Measurements from ENCODE around the gene ENDOV. TPM values are rescaled to one million over a fixed set of nuclear protein-coding genes. Genes with fewer than 3 reads are reported as not detected.

Gene ENDOV
- total and polyA plus RNA-seq, 2 of the 13 experiments (the other 11 are each of a cell fraction or from before 2014, with no cell fraction given) = 15.1 to 17.1 TPM

DNA sequence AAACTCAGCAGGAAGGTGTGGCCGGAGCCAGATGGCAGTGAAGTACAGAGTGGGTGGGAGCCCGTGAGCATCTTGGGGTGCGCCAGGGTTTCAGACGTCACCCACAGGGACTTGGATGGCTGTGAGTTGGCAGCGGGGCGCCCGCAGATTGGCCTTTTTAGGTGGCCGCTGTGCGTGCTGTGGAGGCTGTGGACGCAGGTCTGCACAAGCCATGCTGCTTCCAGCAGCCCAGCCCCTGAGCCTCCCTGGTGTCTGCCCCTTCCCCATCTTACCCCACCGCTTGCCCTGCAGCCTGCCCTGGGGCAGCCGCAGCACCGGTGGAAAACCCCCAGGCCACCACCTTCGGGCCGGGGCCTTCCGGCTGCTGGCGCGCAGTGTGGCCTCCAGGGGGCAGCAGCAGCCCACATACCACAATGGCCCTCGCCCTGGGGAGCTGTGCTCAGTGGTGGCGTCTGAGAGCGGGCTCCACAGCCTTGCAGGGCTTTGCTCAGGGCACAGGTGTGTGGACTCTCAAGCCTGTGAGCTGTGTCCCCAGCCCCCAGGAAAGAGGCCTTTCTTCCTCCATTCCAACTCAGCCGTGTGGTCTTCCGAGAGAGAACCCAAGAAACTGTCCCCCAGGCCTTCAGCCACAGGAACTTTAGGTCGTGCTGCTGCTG lies 11.8 kb downstream of the ENDOV start (continued):
- TF ChIP-seq, protein P1, sequence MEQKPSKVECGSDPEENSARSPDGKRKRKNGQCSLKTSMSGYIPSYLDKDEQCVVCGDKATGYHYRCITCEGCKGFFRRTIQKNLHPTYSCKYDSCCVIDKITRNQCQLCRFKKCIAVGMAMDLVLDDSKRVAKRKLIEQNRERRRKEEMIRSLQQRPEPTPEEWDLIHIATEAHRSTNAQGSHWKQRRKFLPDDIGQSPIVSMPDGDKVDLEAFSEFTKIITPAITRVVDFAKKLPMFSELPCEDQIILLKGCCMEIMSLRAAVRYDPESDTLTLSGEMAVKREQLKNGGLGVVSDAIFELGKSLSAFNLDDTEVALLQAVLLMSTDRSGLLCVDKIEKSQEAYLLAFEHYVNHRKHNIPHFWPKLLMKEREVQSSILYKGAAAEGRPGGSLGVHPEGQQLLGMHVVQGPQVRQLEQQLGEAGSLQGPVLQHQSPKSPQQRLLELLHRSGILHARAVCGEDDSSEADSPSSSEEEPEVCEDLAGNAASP (CRISPR knock-in tag; IDR thresholded peaks at IDR 0.05; ENCODE audit: borderline replicate concordance) = peak; percentile 49; the same call in 1 of the 2 replicates
- TF ChIP-seq TRIM24 (CRISPR knock-in tag; IDR thresholded peaks at IDR 0.05) = no peak
- no peak for TF ChIP-seq ZNF451 (CRISPR knock-in tag; IDR thresholded peaks at IDR 0.05)
- TF ChIP-seq, protein P2, sequence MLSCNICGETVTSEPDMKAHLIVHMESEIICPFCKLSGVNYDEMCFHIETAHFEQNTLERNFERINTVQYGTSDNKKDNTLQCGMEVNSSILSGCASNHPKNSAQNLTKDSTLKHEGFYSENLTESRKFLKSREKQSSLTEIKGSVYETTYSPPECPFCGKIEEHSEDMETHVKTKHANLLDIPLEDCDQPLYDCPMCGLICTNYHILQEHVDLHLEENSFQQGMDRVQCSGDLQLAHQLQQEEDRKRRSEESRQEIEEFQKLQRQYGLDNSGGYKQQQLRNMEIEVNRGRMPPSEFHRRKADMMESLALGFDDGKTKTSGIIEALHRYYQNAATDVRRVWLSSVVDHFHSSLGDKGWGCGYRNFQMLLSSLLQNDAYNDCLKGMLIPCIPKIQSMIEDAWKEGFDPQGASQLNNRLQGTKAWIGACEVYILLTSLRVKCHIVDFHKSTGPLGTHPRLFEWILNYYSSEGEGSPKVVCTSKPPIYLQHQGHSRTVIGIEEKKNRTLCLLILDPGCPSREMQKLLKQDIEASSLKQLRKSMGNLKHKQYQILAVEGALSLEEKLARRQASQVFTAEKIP (CRISPR knock-in tag; IDR thresholded peaks at IDR 0.05; ENCODE audit: borderline replicate concordance) = no peak
- no peak for TF ChIP-seq LCORL (IDR thresholded peaks at IDR 0.05)
- peak; percentile 67; the same call in 1 of the 2 replicates for TF ChIP-seq LCORL (CRISPR knock-in tag; IDR thresholded peaks at IDR 0.05)
- peak; percentile 78; the same call in 1 of the 2 replicates for TF ChIP-seq KDM4B (CRISPR knock-in tag; IDR thresholded peaks at IDR 0.05)
- no peak for TF ChIP-seq NR3C1 (CRISPR knock-in tag; IDR thresholded peaks at IDR 0.05)
- TF ChIP-seq ZSCAN22 (CRISPR knock-in tag; IDR thresholded peaks at IDR 0.05) = no peak
- no peak for TF ChIP-seq SKI (IDR thresholded peaks at IDR 0.05; ENCODE audit: partially characterized antibody)
- TF ChIP-seq DR1 (CRISPR knock-in tag; IDR thresholded peaks at IDR 0.05) = no peak
- no peak for TF ChIP-seq ZNF556 (CRISPR knock-in tag; IDR thresholded peaks at IDR 0.05; ENCODE audit: borderline replicate concordance)
- no peak for TF ChIP-seq IKZF1 (IDR thresholded peaks at IDR 0.05)
- TF ChIP-seq, protein P3, sequence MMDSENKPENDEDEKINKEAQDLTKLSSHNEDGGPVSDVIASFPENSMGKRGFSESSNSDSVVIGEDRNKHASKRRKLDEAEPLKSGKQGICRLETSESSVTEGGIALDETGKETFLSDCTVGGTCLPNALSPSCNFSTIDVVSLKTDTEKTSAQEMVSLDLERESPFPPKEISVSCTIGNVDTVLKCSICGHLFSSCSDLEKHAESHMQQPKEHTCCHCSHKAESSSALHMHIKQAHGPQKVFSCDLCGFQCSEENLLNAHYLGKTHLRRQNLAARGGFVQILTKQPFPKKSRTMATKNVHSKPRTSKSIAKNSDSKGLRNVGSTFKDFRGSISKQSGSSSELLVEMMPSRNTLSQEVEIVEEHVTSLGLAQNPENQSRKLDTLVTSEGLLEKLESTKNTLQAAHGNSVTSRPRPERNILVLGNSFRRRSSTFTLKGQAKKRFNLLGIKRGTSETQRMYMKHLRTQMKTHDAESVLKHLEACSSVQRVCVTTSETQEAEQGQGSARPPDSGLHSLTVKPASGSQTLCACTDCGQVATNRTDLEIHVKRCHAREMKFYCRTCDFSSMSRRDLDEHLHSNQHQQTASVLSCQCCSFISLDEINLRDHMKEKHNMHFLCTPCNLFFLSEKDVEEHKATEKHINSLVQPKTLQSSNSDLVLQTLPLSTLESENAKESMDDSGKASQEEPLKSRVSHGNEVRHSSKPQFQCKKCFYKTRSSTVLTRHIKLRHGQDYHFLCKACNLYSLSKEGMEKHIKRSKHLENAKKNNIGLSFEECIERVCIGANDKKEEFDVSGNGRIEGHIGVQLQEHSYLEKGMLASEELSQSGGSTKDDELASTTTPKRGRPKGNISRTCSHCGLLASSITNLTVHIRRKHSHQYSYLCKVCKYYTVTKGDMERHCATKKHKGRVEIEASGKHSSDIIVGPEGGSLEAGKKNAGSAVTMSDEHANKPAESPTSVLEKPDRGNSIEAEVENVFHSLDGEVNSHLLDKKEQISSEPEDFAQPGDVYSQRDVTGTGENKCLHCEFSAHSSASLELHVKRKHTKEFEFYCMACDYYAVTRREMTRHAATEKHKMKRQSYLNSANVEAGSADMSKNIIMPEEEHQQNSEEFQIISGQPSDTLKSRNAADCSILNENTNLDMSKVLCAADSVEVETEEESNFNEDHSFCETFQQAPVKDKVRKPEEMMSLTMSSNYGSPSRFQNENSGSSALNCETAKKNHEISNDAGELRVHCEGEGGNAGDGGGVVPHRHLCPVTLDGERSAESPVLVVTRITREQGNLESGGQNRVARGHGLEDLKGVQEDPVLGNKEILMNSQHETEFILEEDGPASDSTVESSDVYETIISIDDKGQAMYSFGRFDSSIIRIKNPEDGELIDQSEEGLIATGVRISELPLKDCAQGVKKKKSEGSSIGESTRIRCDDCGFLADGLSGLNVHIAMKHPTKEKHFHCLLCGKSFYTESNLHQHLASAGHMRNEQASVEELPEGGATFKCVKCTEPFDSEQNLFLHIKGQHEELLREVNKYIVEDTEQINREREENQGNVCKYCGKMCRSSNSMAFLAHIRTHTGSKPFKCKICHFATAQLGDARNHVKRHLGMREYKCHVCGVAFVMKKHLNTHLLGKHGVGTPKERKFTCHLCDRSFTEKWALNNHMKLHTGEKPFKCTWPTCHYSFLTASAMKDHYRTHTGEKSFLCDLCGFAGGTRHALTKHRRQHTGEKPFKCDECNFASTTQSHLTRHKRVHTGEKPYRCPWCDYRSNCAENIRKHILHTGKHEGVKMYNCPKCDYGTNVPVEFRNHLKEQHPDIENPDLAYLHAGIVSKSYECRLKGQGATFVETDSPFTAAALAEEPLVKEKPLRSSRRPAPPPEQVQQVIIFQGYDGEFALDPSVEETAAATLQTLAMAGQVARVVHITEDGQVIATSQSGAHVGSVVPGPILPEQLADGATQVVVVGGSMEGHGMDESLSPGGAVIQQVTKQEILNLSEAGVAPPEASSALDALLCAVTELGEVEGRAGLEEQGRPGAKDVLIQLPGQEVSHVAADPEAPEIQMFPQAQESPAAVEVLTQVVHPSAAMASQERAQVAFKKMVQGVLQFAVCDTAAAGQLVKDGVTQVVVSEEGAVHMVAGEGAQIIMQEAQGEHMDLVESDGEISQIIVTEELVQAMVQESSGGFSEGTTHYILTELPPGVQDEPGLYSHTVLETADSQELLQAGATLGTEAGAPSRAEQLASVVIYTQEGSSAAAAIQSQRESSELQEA (CRISPR knock-in tag; IDR thresholded peaks at IDR 0.05; ENCODE audit: not compliant biosample characterization) = no peak
- peak; percentile 78; the same call in 1 of the 2 replicates for TF ChIP-seq SMC3 (IDR thresholded peaks at IDR 0.05; ENCODE audit: low read length)
- TF ChIP-seq ZNF10 (CRISPR knock-in tag; IDR thresholded peaks at IDR 0.05; ENCODE audit: borderline replicate concordance, low read depth) = no peak
- TF ChIP-seq ONECUT2 (CRISPR knock-in tag; IDR thresholded peaks at IDR 0.05) = no peak
- TF ChIP-seq ZNF773 (CRISPR knock-in tag; IDR thresholded peaks at IDR 0.05; ENCODE audit: borderline replicate concordance) = no peak
